ENCODE measurements around the gene DHX35. TPM values are rescaled to one million over a fixed set of nuclear protein-coding genes. Genes with fewer than 3 reads are reported as not detected.

Gene DHX35
- total RNA-seq, 4 donors from 2014 or later = 6.6 to 16.8 (median 11.0) TPM

DNA sequence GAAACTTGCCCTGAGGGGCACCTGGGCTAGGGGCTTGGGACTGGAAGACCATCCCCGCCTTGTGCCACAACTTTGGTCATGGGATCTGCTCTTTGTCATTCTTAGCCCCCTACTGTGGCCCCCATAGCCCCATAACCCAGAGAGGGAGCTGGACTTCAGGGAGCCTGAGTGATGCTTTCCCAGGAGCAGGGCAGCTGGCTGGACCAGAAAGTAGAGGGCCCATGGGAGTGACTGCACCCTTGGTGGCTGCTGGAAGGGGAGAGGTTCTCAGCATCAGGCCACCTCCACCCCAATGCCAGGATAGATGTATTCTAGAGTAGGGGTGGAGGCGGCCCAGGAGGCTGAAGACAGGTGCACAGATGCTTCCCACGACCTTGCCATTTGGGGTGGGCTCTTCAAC lies 41.7 kb upstream of the DHX35 start:
- WGBS, 2 donors = 74 to 84% methylated on average over 3 of the region's 3 CpGs
- H3K4me3 ChIP-seq (ENCODE audit: low read depth, poor library complexity, severe bottlenecking) = no peak overlapping the region
- no peak for DNase-seq (ENCODE audit: low spot score in 2 of 2)
- TF ChIP-seq POLR2A (IDR thresholded peaks at IDR 0.05) = no peak
- TF ChIP-seq, protein P1, sequence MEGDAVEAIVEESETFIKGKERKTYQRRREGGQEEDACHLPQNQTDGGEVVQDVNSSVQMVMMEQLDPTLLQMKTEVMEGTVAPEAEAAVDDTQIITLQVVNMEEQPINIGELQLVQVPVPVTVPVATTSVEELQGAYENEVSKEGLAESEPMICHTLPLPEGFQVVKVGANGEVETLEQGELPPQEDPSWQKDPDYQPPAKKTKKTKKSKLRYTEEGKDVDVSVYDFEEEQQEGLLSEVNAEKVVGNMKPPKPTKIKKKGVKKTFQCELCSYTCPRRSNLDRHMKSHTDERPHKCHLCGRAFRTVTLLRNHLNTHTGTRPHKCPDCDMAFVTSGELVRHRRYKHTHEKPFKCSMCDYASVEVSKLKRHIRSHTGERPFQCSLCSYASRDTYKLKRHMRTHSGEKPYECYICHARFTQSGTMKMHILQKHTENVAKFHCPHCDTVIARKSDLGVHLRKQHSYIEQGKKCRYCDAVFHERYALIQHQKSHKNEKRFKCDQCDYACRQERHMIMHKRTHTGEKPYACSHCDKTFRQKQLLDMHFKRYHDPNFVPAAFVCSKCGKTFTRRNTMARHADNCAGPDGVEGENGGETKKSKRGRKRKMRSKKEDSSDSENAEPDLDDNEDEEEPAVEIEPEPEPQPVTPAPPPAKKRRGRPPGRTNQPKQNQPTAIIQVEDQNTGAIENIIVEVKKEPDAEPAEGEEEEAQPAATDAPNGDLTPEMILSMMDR (IDR thresholded peaks at IDR 0.05) = no peak
- intact Hi-C loops (cut with DNase I; ENCODE audit: low total_unique reads) = no loop called here

DNA sequence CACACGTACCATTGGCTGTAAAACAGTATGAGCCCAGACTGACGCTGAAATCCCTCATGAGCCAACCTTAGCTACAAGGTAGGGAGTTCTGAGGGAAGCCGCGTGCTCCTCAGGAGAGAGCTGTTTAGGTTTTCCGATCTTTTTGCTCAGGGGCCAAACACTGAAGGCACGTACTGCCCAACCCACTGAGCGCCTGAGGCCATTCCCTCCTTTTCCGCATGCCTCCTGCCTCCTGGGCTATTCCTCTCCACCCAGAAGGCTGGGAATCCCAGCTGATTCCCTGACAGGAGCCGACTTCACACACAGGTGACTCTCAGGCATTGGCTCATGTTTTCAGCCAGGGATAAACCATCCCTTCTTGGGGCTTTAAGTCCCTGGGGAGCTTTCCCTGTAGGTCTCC lies 41.3 kb upstream of the DHX35 start:
- intact Hi-C loops (cut with DNase I; ENCODE audit: low total_unique reads) = no loop called here
- no peak overlapping the region for H3K4me3 ChIP-seq (ENCODE audit: low read depth, poor library complexity, severe bottlenecking)
- WGBS, 2 donors = 59 to 64% methylated on average over 9 of the region's 9 CpGs
- TF ChIP-seq, protein P1 (IDR thresholded peaks at IDR 0.05) = no peak
- TF ChIP-seq POLR2A (IDR thresholded peaks at IDR 0.05) = no peak
- no peak for DNase-seq (ENCODE audit: low spot score in 2 of 2)

DNA sequence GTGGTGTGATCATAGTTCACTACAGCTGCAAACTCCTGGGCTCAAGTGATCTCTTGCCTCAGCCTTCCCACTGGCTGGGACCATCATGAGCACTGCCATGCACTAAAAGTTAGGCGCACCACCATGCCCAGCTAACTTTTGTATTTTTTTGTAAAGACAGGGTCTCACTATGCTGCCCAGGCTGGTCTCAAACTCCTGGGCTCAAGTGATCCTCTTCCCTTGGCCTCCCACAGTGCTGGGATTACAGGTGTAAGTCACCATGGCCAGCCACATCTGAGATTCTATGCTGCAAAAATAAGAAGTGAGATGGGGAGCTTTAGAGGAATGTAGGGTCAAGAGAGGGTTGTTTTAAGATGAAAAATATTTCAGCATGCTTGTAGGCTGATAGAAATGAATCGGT lies 37.4 kb upstream of the DHX35 start:
- no peak for DNase-seq (ENCODE audit: low spot score in 2 of 2)
- intact Hi-C loops (cut with DNase I; ENCODE audit: low total_unique reads) = loop anchor here (5.0 kb wide), 1 partner anchor 123 kb away; no protein-coding TSS in a partner anchor
- H3K4me3 ChIP-seq (ENCODE audit: low read depth, poor library complexity, severe bottlenecking) = no peak overlapping the region
- TF ChIP-seq, protein P1 (IDR thresholded peaks at IDR 0.05) = no peak
- no peak for TF ChIP-seq POLR2A (IDR thresholded peaks at IDR 0.05)
- 89 to 91% methylated on average over 2 of the region's 2 CpGs for WGBS, 2 donors

DNA sequence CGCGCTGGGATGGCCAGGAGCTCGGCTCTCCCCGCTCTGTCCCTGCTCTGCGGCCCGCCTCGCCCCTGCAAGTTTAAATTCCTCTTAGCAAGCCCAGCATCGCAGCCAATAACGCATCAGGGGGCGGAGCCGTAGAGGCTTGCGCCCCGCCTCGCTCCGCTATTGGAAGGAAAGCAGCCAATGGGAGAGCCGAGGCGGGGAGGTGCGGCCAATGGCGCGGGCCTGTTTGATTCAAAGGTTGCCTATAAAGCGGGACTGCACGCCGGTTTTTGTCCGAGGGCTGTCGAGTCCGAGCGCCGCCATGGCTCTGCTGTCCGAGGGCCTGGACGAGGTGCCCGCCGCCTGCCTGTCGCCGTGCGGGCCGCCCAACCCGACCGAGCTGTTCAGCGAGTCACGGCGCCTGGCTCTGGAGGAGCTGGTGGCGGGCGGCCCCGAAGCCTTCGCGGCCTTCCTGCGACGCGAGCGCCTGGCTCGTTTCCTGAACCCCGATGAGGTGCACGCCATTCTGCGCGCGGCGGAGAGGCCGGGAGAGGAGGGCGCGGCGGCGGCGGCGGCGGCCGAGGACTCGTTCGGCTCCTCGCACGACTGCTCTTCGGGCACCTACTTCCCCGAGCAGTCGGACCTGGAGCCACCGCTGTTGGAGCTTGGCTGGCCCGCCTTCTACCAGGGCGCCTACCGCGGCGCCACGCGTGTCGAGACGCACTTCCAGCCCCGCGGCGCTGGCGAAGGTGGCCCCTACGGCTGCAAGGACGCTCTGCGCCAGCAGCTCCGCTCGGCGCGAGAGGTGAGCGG lies 35.8 kb upstream of the DHX35 start, which contains the start of gene FAM83D:
FAM83D (plus strand) TSS at position 276 of the 792 bp plus-strand sequence; CDS start at position 302, 26 bp downstream.
- peak within 1 kb of the TSS; percentile 26 for H3K4me3 ChIP-seq (ENCODE audit: low read depth, poor library complexity, severe bottlenecking)
- TF ChIP-seq, protein P1 (IDR thresholded peaks at IDR 0.05) = peak in 1 of 3 donors; percentile 4
- no peak for TF ChIP-seq POLR2A (IDR thresholded peaks at IDR 0.05)
- WGBS, 2 donors = 1% methylated on average over 32 to 55 of the region's 95 CpGs
- DNase-seq (ENCODE audit: low spot score in 2 of 2) = peak; percentile 87 to 97
- intact Hi-C loops (cut with DNase I; ENCODE audit: low total_unique reads) = loop anchor here (5.0 kb wide), 1 partner anchor 121 kb away; no protein-coding TSS in a partner anchor

DNA sequence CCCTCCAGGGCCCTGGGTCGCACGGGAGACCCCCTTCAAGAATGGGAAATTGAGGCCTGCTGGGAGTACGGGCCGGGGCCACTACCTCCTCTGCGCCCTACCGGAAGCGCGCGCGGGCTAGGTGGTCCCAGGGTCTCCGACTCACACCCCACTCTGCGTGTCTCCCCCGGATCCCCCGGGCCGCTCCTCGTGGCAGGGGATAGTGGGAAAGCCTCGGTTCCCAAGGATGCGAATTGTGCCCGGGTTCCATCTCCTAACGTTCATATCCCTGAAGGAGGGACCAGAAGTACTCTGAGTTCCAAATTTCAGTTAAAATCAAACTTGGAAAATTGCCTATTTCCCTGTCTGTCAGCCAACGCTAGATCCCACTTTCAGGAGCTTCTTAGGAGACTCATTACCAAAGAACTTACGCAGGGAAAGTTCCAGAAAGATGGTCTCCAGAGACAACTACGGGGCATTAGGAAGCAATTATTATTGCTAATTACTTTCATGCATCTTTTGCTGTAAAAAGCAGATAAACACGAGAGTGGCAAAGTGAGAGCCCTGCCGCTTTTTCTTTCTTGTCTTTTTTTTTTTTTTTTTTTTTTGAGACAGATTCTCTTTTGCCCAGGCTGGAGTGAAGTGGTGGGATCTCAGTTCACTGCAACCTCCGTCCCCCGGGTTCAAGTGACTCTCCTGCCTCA lies 35.1 kb upstream of the DHX35 start:
- TF ChIP-seq, protein P1 (IDR thresholded peaks at IDR 0.05) = no peak
- TF ChIP-seq POLR2A (IDR thresholded peaks at IDR 0.05) = no peak
- H3K4me3 ChIP-seq (ENCODE audit: low read depth, poor library complexity, severe bottlenecking) = peak overlapping the region; percentile 26
- intact Hi-C loops (cut with DNase I; ENCODE audit: low total_unique reads) = loop anchor here (5.0 kb wide), 1 partner anchor 120 kb away; no protein-coding TSS in a partner anchor
- DNase-seq (ENCODE audit: low spot score in 2 of 2) = no peak
- WGBS, 2 donors = 8 to 13% methylated on average over 15 to 27 of the region's 27 CpGs

Measured in lower leg skin (tissue), 4 donors.